Smooth muscle cell (in vitro differentiated cells): Measurements from ENCODE around the gene ZNF669. TPM values are rescaled to one million over a fixed set of nuclear protein-coding genes. Genes with fewer than 3 reads are reported as not detected.

Experiments used
- DNase-seq: peaks from one replicate; lab custom pipeline; 2025; ENCODE audit not compliant: unreplicated experiment; lab: John Stamatoyannopoulos, UW
- H2AFZ ChIP-seq: fragments of 200-600 bp; sonication (generic); 2 replicates; pipeline ENCODE4 v1.6.0; 2016; ENCODE audit warnings: antibody characterized with exemption, low read depth, mild to moderate bottlenecking
- H3F3A ChIP-seq: fragments of 200-600 bp; sonication (generic); 2 replicates; pipeline ENCODE4 v1.6.0; 2017; ENCODE audit warnings: antibody characterized with exemption, low read depth
- H3K27ac ChIP-seq: fragments of 200-600 bp; sonication (generic); 2 replicates; pipeline ENCODE4 v1.5.1; 2016; ENCODE audit warnings: low read depth, mild to moderate bottlenecking
- H3K27me3 ChIP-seq: fragments of 200-600 bp; sonication (generic); 2 replicates; pipeline ENCODE4 v1.6.1; 2016; ENCODE audit warnings: low read depth, mild to moderate bottlenecking
- H3K36me3 ChIP-seq: fragments of 200-600 bp; sonication (generic); 2 replicates; pipeline ENCODE4 v1.5.1; 2016; ENCODE audit warnings: low read depth
- H3K4me1 ChIP-seq: fragments of 200-600 bp; sonication (generic); 2 replicates; pipeline ENCODE4 v1.5.1; 2016; ENCODE audit warnings: low read depth
- H3K4me2 ChIP-seq: fragments of 200-600 bp; sonication (generic); 2 replicates; pipeline ENCODE4 v1.6.0; 2016; ENCODE audit warnings: mild to moderate bottlenecking
- H3K4me3 ChIP-seq: fragments of 200-600 bp; sonication (generic); 2 replicates; pipeline ENCODE4 v1.5.1; 2016; ENCODE audit warnings: mild to moderate bottlenecking
- H3K79me2 ChIP-seq: fragments of 200-600 bp; sonication (generic); 2 replicates; pipeline ENCODE4 v1.6.0; 2016; ENCODE audit warnings: low read depth, mild to moderate bottlenecking
- H3K9ac ChIP-seq: fragments of 200-600 bp; sonication (generic); 2 replicates; pipeline ENCODE4 v1.6.0; 2016; ENCODE audit warnings: low read depth
- H3K9me3 ChIP-seq: fragments of 200-600 bp; sonication (generic); replicated peaks from 2 replicates; pipeline ENCODE4 v1.5.1; 2016; ENCODE audit warnings: low read depth
- H4K20me1 ChIP-seq: fragments of 200-600 bp; sonication (generic); 2 replicates; pipeline ENCODE4 v1.6.0; 2016; ENCODE audit warnings: low read depth
- CTCF ChIP-seq: fragments of 200-600 bp; sonication (generic); IDR thresholded peaks from 2 replicates; pipeline ENCODE4 v1.5.1; 2017; ENCODE audit warnings: borderline replicate concordance, mild to moderate bottlenecking, antibody characterized with exemption; ENCODE audit not compliant: insufficient read depth, poor library complexity, severe bottlenecking
- WGBS: methylation state at CpG from one replicate; pipeline ENCODE4 v1.1.7; 2016; ENCODE audit warnings: low lambda C conversion rate; 5-methylcytosine and 5-hydroxymethylcytosine counted together
- polyA plus RNA-seq: library from polyadenylated mRNA; unstranded; fragments of >200 nt; fragmentation: Nextera tagmentation; extraction: Ambion mirVana; gene quantifications from 2 replicates; pipeline ENCODE4 v1.2.1, GENCODE V29; 2016
- total RNA-seq: library from RNA; depleted of rRNA; stranded (reverse); fragments of >200 nt; gene quantifications from 2 replicates; pipeline ENCODE4 v1.2.3, GENCODE V29; 2014

ZNF669 gene
- total and polyA plus RNA-seq, 2 experiments from 2014 or later, result 3.7 to 17.2 TPM

- 90% methylated on average over 8 of the region's 8 CpGs for WGBS
These were observed 19.4 kb downstream of the ZNF669 start for GRCh38 chr1:247084771-247085170.

GRCh38 chr1:247079141-247079874 lies 24.8 kb downstream of the ZNF669 start:
- H4K20me1 ChIP-seq, result peaks cover 9% of the 10 kb centered on the region
- H3K36me3 ChIP-seq, result no peaks in the 10 kb centered on the region
- H3K79me2 ChIP-seq, result peaks cover 38% of the 10 kb centered on the region
- H3K9ac ChIP-seq, result peak overlapping the region; percentile 76
- no peaks in the 10 kb centered on the region for H3K9me3 ChIP-seq
- no peak for DNase-seq
- peak overlapping the region; percentile 95 for H3K4me2 ChIP-seq
- 44% methylated on average over 23 of the region's 23 CpGs for WGBS
- peak overlapping the region; percentile 86 for H3K4me3 ChIP-seq
- H3F3A ChIP-seq, result no peaks in the 10 kb centered on the region
- no peaks in the 10 kb centered on the region for H3K27me3 ChIP-seq
- no peak overlapping the region for H3K27ac ChIP-seq
- TF ChIP-seq CTCF, result no peak
- peak overlapping the region; percentile 97 for H2AFZ ChIP-seq
- H3K4me1 ChIP-seq, result peaks cover 4% of the 10 kb centered on the region

More at GRCh38 chr1:247084771-247085170, 19.4 kb downstream of the ZNF669 start:
- no peaks in the 10 kb centered on the region for H4K20me1 ChIP-seq
- H3K79me2 ChIP-seq, result no peaks in the 10 kb centered on the region
- H3K9me3 ChIP-seq, result no peaks in the 10 kb centered on the region
- no peak overlapping the region for H2AFZ ChIP-seq
- no peak overlapping the region for H3K27ac ChIP-seq
- no peak overlapping the region for H3K9ac ChIP-seq
- DNase-seq, result no peak
- H3K4me2 ChIP-seq, result no peak overlapping the region
- TF ChIP-seq CTCF, result no peak
- no peaks in the 10 kb centered on the region for H3K36me3 ChIP-seq
- no peaks in the 10 kb centered on the region for H3F3A ChIP-seq
- H3K27me3 ChIP-seq, result no peaks in the 10 kb centered on the region
- no peak overlapping the region for H3K4me3 ChIP-seq
- no peaks in the 10 kb centered on the region for H3K4me1 ChIP-seq

GRCh38 chr1:247078258-247079140 lies 25.7 kb downstream of the ZNF669 start, which contains the start of gene ZNF670:
Gene ZNF670 (minus strand): TSS chr1:247078811. CDS start chr1:247078596, 215 bp downstream.
- peak within 1 kb of the TSS; percentile 97 for H2AFZ ChIP-seq
- no peaks in the 10 kb centered on the region for H3K36me3 ChIP-seq
- H4K20me1 ChIP-seq, result peaks cover 9% of the 10 kb centered on the region
- H3K79me2 ChIP-seq, result peaks cover 45% of the 10 kb centered on the region
- peak within 1 kb of the TSS; percentile 95 for H3K4me2 ChIP-seq
- peak within 1 kb of the TSS; percentile 51 for H3K27ac ChIP-seq
- no peaks in the 10 kb centered on the region for H3K9me3 ChIP-seq
- H3K27me3 ChIP-seq, result no peaks in the 10 kb centered on the region
- peak within 1 kb of the TSS; percentile 86 for H3K4me3 ChIP-seq
- DNase-seq, result peak; percentile 60
- H3K9ac ChIP-seq, result peak within 1 kb of the TSS; percentile 76
- H3F3A ChIP-seq, result no peaks in the 10 kb centered on the region
- peaks cover 4% of the 10 kb centered on the region for H3K4me1 ChIP-seq
- WGBS, result under 1% methylated on average over 49 of the region's 57 CpGs
- TF ChIP-seq CTCF, result no peak
